ENCODE data around the gene LAMB2. TPM values are rescaled to one million over a fixed set of nuclear protein-coding genes. Genes with fewer than 3 reads are reported as not detected.

LAMB2 gene
- total RNA-seq, 2 donors from 2014 or later, result 0.39 to 1.7 TPM

DNA sequence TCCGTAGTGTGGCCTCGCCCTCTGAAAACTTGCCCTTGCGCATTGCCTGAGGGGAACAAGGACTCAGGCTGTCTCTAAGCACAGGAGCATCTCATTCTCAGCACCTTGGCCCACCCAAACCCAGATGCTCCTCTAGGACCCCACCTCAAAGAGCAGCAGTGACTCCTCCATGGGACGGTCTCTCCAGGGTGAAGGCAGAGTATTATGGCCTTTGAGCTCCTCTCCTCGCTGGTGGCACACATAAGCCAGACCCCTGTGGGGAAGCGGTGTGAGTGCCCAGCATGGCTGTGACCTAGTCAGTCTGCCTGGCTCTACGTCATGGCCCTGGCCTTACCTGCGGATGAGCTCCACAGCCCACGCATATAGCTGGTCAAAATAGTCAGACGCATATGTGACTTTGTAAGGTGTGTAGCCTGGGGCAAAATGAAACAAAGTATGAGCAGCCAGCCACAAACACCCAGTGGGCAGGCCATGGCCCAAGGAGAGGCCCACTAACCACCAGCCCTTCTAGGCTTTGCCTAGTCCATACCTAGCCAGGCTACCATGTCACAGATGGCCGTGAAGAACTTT is 32.7 kb downstream of the LAMB2 start:
- H3K27ac Mint-ChIP-seq, result no peak overlapping the region

DNA sequence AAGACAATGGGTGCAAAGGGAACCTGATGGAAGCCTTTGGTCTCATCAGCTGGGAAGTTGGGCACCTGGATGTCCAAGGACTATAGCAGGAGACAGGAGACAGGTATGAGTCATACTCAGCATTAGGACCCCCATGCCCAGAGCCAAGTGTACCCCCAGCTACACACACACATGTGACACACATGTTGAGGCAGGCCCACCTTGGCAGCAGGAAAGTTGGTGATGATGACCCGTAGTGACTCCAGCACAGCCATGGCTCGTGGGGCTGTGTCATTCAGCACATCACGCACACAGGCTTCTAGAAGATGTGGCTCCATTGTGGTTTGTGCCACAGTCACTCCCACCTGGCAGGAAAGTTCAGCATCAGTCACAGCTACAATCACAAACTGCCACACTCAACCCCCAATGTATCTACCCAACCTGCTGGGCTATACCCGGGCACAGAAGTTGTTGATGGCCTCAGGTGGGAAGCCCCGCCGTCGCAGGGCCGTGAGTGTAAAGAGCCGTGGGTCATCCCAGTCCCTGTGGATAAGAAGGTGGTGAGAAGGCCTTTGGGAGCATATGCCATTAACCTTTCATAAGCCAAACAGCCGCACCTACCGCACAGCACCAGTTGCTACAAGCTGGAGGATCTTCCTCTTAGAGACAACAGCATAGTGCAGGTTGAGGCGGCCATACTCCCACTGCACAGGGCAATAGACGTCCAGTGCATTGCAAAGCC is 33.8 kb downstream of the LAMB2 start:
- peaks cover 28% of the 10 kb centered on the region for H3K4me1 Mint-ChIP-seq (ENCODE audit: low read depth)
- H3K36me3 Mint-ChIP-seq (ENCODE audit: insufficient read depth in 2 of 2), result peaks cover 10 to 13% of the 10 kb centered on the region in 2 donors
- no peak overlapping the region for H3K27ac Mint-ChIP-seq
- no peak for ATAC-seq (replicated peaks in 1 of 2)
- H3K9me3 Mint-ChIP-seq, result no peaks in the 10 kb centered on the region
- DNase-seq, result no peak
- H3K27me3 Mint-ChIP-seq (ENCODE audit: low read depth), result no peaks in the 10 kb centered on the region
- no peak overlapping the region for H3K4me3 Mint-ChIP-seq

More for the DNA sequence above, 32.7 kb downstream of the LAMB2 start:
- Mint-ChIP-seq H3K4me1 (ENCODE audit: low read depth) (peaks cover 27% of the 10 kb centered on the region), H3K4me3 (no peak overlapping the region), H3K27me3 (ENCODE audit: low read depth) (no peaks in the 10 kb centered on the region), H3K36me3 (ENCODE audit: insufficient read depth in 2 of 2) (peaks cover 11 to 13% of the 10 kb centered on the region in 2 donors), H3K9me3 (no peaks in the 10 kb centered on the region)
- ATAC-seq (replicated peaks in 1 of 2), result no peak
- no peak for DNase-seq

DNA sequence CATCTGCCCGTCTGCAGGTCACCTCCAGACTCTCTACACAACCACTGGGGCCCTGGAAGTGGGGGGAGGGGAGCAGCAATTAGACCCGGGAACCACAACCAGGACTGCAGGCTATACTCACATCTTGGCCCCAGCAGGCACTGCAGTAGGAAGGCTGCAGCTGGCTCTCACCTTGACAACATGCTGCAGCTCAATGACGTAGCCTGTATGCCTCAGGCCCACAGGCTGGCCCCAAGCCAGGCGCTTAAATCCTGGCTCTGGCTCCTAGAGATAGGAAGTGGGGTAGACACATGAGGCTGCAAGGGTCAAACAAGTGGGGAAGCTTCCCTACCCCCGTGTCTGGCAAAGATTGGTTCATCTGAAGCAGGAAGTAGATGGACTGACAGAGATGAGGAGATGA is 34.4 kb downstream of the LAMB2 start:
- Mint-ChIP-seq H3K27me3 (ENCODE audit: low read depth) (no peaks in the 10 kb centered on the region), H3K4me3 (no peak overlapping the region), H3K4me1 (ENCODE audit: low read depth) (peaks cover 21% of the 10 kb centered on the region), H3K36me3 (ENCODE audit: insufficient read depth in 2 of 2) (peaks cover 10 to 13% of the 10 kb centered on the region in 2 donors), H3K9me3 (no peaks in the 10 kb centered on the region), H3K27ac (peak overlapping the region; percentile 15)
- ATAC-seq (replicated peaks in 1 of 2), result no peak
- DNase-seq, result no peak

DNA sequence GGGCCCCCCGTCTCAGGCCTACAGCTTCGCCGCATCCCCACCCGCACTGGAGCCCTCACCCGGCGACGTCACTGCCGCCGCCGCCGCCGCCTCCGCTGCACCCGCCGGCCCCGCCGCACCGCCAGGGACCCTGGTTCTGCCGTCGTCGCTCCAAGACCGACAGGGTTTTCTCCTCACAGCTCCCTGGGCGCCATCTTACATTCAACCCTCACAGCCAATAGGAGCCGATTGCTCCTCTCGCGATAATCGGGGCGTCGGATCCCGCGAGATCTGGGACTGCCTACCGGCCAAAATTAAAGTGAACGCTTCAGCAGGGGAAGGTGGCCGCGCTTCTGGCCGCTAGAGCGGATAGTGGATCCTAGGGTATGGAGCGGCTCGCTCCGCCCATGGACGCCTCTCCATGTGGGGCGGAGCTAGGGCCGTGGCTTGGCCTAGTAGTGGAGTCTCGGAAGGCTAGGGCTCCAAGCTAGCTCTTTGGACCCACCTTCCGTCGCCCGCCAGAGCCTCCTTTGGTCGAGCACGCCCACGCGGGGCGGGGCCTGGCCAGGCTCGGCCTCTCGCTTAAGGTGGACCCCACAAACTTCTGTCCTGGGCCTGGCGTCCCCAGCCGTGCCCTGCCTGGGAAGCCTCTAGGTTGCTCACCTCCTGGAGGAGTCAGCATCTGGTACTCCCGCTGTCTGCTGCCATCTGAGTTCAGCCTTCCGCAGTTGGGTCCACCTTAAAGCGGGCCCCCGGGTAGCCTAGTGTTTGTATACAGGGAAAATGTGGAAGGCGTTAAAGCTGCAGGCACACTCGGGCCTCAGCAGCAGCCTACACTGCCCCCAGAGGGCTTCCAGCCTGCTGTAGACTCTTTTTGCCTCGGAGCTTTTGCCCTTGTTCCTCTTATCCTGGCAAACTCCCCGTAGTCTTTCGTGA is 38.7 kb downstream of the LAMB2 start, which contains the start of gene QRICH1:
Gene QRICH1, minus strand, starts transcription at position 219 of the 915 bp plus-strand sequence. CDS start 17,054 bp downstream, outside the sequence.
- Mint-ChIP-seq H3K27me3 (ENCODE audit: low read depth) (no peaks in the 10 kb centered on the region), H3K27ac (peak within 1 kb of the TSS; percentile 93), H3K4me1 (ENCODE audit: low read depth) (peaks cover 44% of the 10 kb centered on the region), H3K9me3 (no peaks in the 10 kb centered on the region), H3K36me3 (ENCODE audit: insufficient read depth in 2 of 2) (peaks cover 4 to 12% of the 10 kb centered on the region in 2 donors), H3K4me3 (peak within 1 kb of the TSS; percentile 91 to 95)
- peak; percentile 83 to 84 for ATAC-seq (replicated peaks in 1 of 2)
- DNase-seq, result peak; percentile 97

DNA sequence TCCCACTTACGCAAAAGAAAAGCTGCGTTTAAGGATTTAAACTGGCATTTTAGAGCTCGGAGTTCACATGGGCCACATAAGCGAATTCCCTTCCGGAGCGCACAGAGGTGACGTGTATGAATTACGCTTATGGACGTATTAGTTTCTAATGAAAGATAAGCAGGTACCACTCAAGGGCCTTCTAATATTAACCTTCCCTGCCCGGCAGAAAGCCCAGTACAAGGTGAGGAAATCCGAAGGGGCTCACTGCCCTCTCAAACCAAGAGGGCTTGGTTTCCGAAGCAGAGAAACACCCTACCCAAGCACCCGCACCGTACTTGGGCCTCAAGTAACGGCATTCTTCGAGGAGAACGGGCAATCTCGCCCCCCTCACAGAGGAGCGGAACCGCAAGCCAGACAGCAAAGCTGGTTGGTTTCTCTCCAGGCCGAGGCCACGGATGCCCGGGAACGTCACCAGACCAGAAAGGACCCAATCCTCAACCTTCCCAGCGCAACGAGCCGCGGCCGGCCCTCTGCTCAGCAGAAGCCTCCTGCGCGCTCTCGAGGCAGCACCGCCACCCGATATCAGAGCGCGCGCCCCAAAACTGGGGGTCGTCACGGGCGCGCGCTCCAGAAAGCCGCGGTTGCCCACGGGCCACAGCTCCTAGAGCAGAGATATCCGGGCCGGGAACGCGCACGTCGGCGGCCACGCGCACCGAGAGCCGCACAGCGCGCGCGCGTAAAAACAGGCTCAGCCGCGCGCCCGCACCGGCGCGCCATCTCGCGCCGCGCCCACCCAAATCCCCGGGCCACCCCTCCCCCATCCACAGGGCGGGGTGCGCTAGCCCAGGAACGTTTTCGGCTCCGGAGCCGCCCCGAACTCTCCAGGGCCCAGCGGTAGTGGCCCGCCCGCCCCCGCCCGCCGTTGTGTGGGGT is 39.7 kb downstream of the LAMB2 start:
- Mint-ChIP-seq H3K36me3 (ENCODE audit: insufficient read depth in 2 of 2) (peaks cover 1 to 14% of the 10 kb centered on the region in 2 donors), H3K4me1 (ENCODE audit: low read depth) (peaks cover 45% of the 10 kb centered on the region), H3K27ac (peak overlapping the region; percentile 93), H3K9me3 (no peaks in the 10 kb centered on the region), H3K4me3 (peak overlapping the region; percentile 91 to 95), H3K27me3 (ENCODE audit: low read depth) (no peaks in the 10 kb centered on the region)
- DNase-seq (peak; percentile 85 to 86), ATAC-seq (replicated peaks in 1 of 2) (peak; percentile 48 to 53)

DNA sequence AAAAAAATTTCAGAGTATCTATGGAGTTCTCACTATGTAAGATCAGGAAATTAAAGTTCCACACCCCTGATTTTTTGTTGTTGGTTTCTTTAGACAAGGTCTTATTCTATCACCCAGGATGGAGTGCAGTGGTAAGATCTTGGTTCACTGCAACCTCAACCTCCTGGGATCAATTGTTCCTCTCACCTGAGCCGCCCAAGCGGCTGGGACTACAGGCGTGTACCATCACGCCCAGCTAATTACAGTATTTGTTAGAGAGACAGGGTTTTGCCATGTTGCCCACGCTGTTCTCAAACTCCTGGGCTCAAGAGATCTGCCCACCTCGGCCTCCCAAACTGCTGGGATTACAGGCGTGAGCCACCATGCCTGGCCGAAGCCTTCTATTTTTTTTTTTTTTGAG is 51.4 kb downstream of the LAMB2 start:
- H3K9me3 Mint-ChIP-seq, result no peaks in the 10 kb centered on the region
- H3K4me1 Mint-ChIP-seq (ENCODE audit: low read depth), result no peaks in the 10 kb centered on the region
- peaks cover 2 to 5% of the 10 kb centered on the region in 2 donors for H3K36me3 Mint-ChIP-seq (ENCODE audit: insufficient read depth in 2 of 2)
- no peak for DNase-seq
- ATAC-seq (replicated peaks in 1 of 2), result no peak
- H3K4me3 Mint-ChIP-seq, result no peak overlapping the region
- no peaks in the 10 kb centered on the region for H3K27me3 Mint-ChIP-seq (ENCODE audit: low read depth)
- H3K27ac Mint-ChIP-seq, result no peak overlapping the region

DNA sequence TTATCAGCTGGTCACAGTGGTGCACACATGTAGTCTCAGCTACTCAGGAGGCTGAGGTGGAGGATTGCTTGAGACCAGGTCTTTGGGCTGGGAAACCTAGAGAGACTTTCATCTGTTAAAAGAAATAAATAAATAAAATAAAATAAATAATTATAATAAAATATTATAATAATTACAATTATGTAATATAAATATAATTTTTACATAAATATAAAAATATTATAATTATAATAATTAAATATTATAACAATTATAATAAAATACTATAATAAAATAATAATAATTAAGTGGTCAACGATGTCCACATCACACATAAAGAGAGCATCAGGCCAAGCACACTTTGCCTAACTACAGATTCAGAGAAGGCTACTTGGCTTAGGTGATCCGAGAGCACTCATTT is 53.6 kb downstream of the LAMB2 start:
- H3K4me1 Mint-ChIP-seq (ENCODE audit: low read depth), result no peaks in the 10 kb centered on the region
- no peaks in the 10 kb centered on the region for H3K27me3 Mint-ChIP-seq (ENCODE audit: low read depth)
- ATAC-seq (replicated peaks in 1 of 2) (no peak), DNase-seq (no peak)
- no peaks in the 10 kb centered on the region for H3K9me3 Mint-ChIP-seq
- no peak overlapping the region for H3K27ac Mint-ChIP-seq
- peaks cover 4 to 9% of the 10 kb centered on the region in 2 donors for H3K36me3 Mint-ChIP-seq (ENCODE audit: insufficient read depth in 2 of 2)
- no peak overlapping the region for H3K4me3 Mint-ChIP-seq

DNA sequence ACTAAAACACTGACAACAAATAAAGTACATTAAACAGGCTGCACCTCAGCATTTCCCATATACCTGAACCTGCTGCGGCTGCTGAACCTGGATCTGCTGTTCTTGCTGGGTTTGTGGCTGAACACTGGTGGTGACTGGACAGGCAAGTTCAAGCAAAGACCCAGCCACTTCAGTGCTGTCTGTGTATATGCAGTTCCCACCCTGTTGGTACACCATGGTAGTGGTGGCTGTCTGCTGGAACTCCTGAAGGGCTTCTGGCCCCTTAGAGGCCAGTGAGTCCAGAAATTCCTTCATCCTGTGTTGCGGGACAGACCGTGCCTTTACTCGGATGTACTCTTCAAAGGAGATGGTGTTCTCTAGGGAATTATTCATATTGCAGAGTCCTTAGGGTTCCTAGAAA is 56.2 kb downstream of the LAMB2 start:
- H3K27ac Mint-ChIP-seq, result no peak overlapping the region
- DNase-seq, result no peak
- ATAC-seq (replicated peaks in 1 of 2), result no peak
- no peaks in the 10 kb centered on the region for H3K27me3 Mint-ChIP-seq (ENCODE audit: low read depth)
- H3K9me3 Mint-ChIP-seq, result no peaks in the 10 kb centered on the region
- H3K4me1 Mint-ChIP-seq (ENCODE audit: low read depth), result no peaks in the 10 kb centered on the region
- H3K36me3 Mint-ChIP-seq (ENCODE audit: insufficient read depth in 2 of 2), result peaks cover 5 to 22% of the 10 kb centered on the region in 2 donors
- H3K4me3 Mint-ChIP-seq, result no peak overlapping the region

DNA sequence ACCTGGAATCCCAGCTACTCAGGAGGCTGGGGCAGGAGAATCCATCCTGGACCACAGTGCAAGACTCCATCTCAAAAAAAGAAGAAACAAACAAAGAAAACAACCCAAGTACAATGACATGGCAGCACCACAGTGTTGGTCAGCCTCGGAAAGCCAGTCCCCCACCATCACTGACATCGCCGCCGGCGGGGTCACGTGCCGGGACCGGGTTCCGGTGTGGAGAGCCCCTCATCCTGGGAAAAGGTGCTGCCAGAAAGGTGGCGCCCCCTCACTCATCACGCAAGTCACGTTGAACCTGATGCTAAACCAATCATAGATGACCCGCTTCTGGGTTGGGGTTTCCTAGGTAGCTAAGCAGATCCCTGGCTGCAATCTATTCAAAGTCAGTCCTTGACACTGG is 56.7 kb downstream of the LAMB2 start:
- Mint-ChIP-seq H3K9me3 (no peaks in the 10 kb centered on the region), H3K27me3 (ENCODE audit: low read depth) (no peaks in the 10 kb centered on the region), H3K4me3 (no peak overlapping the region), H3K4me1 (ENCODE audit: low read depth) (no peaks in the 10 kb centered on the region), H3K27ac (no peak overlapping the region), H3K36me3 (ENCODE audit: insufficient read depth in 2 of 2) (peaks cover 5 to 22% of the 10 kb centered on the region in 2 donors)
- DNase-seq (no peak), ATAC-seq (replicated peaks in 1 of 2) (no peak)

Other genes starting within 250 kb of the LAMB2 start
- gene SLC25A20, start 234.2 kb downstream of the LAMB2 start, total RNA-seq, result 10 to 100 TPM; 23.6 to 29.3 TPM
- 100 to 1,000 TPM; 174 to 183 TPM for gene ARIH2, start 214.2 kb downstream of the LAMB2 start, total RNA-seq
- gene P4HTM, start 142.8 kb downstream of the LAMB2 start, total RNA-seq, result 10 to 100 TPM; 42.0 to 45.7 TPM
- gene WDR6, start 125.7 kb downstream of the LAMB2 start, total RNA-seq, result 100 to 1,000 TPM; 145 to 159 TPM
- gene DALRD3, start 114.5 kb downstream of the LAMB2 start, total RNA-seq, result 10 to 100 TPM; 24.8 to 29.8 TPM
- gene NDUFAF3, start 110.9 kb downstream of the LAMB2 start, total RNA-seq, result 10 to 100 TPM; 31.9 to 35.1 TPM
- gene IMPDH2, start 103.7 kb downstream of the LAMB2 start, total RNA-seq, result 100 to 1,000 TPM; 490 to 562 TPM
- gene QRICH1, start 39.0 kb downstream of the LAMB2 start, total RNA-seq, result 100 to 1,000 TPM; 120 to 123 TPM
- gene QARS1, start 28.3 kb downstream of the LAMB2 start, total RNA-seq, result 100 to 1,000 TPM; 340 to 371 TPM
- 10 to 100 TPM; 65.5 to 92.2 TPM for gene USP19, start 12.2 kb downstream of the LAMB2 start, total RNA-seq
- gene CCDC71, start 33.3 kb upstream of the LAMB2 start, total RNA-seq, result 10 to 100 TPM; 15.7 to 16.8 TPM
- gene KLHDC8B, start 38.5 kb upstream of the LAMB2 start, total RNA-seq, result 1 to 10 TPM; 3.0 to 5.4 TPM
- 1 to 10 TPM; 4.6 to 7.0 TPM for gene C3orf62, start 144.2 kb upstream of the LAMB2 start, total RNA-seq
- 10 to 100 TPM; 70.2 to 76.5 TPM for gene USP4, start 207.0 kb upstream of the LAMB2 start, total RNA-seq
- gene GPX1, start 225.3 kb upstream of the LAMB2 start, total RNA-seq, result 100 to 1,000 TPM; 112 to 124 TPM

Measured in activated T-cell treated with anti-CD3 and anti-CD28 coated beads, Interleukin-2, amount 50 U/mL, for 72 hours (primary cell).